ENCODE data around the gene ASB10.

Gene ASB10

DNA sequence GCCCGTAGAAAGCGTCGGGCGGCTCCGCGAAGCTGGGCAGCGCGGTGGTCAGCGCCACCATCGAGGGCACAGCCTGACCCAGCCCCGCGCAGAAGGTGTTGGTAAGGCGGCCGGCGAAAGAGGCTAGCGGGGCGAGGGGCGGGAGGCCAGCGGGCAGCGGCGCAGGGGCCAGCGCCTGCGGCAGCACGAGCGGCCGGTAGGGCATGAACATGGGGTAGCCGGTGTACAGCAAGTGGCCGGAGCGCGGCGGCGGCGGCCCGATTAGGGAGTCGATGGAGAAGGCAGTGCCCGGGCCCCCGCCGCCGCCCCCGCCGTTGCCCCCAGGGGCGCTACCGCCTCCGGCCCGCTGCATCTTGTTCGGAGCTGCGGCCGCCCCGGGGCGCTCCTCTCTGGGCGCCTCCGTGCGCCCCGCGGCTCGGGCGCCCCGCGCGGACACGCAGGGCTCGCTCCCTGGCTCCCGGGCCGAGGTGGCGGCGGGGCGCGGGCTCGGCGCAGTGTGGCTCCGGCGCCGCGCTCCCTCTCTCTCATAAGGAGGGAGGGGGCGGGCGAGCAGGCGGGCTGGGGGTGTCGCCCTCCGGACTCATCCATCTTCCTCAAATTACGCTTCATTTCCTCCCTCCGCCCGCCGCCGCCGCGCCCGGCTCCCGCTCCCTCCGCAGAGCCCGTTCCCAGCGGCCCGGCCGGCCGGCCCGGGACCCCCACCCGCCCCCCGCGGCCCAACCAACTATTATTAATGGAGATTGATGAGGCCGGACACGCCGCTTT, 19.7 kb downstream of the ASB10 start, which contains the start of gene GBX1:
Gene GBX1, minus strand, starts transcription at position 498 of the 765 bp plus-strand sequence. Its CDS starts 146 bp downstream, at position 352.
- DNase-seq (ENCODE audit: low read depth in 1 of 2, low spot score in 1 of 2) = no peak

DNA sequence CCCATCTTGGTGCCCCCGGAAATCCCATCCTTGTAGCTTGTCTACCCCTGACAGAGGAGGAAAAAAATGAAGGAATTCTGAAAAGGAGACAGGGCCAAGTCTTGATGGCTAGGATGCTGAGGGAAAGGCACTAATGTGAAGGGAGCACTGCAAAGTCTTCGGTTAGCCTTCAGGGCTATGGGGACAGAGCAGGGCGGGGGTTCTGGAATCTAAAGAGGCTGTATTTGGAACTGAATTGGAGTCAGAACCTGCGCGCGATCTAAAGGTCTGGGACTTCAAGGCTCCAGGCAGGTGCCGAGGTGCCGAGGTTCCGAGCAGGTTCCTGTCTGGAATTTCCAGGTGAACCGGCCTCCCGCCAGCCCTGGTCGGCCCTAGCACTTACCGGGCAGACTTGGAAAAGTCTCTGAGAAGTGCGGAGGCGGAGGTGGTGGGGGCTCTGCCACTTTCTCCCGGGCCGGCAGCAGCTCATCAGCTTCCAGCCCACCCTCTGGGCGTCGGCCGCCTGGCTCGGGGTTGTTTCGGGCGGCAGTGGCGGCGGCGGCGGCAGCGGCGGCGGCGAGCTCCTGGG, 20.3 kb downstream of the ASB10 start:
- no peak for DNase-seq (ENCODE audit: low read depth in 1 of 2, low spot score in 1 of 2)

DNA sequence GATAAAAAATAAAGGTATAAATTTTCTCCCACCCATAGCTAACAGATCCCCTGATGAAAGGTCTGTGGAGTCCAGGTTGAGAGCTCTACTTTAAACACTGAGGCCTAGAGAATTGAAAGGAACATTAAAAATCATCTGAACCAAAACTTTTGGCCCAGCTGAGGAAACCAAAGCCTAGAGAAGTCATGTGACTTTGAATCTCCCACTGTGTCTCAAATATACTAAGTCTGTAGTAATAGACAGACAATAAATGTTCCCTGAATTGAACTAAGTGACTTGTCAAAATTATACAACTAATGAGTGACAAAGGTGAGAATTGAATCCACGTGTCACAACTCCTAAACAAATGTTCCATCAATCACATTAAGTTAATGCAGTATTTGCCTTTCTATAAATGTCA, 25.3 kb downstream of the ASB10 start:
- DNase-seq (ENCODE audit: low read depth in 1 of 2, low spot score in 1 of 2) = no peak

DNA sequence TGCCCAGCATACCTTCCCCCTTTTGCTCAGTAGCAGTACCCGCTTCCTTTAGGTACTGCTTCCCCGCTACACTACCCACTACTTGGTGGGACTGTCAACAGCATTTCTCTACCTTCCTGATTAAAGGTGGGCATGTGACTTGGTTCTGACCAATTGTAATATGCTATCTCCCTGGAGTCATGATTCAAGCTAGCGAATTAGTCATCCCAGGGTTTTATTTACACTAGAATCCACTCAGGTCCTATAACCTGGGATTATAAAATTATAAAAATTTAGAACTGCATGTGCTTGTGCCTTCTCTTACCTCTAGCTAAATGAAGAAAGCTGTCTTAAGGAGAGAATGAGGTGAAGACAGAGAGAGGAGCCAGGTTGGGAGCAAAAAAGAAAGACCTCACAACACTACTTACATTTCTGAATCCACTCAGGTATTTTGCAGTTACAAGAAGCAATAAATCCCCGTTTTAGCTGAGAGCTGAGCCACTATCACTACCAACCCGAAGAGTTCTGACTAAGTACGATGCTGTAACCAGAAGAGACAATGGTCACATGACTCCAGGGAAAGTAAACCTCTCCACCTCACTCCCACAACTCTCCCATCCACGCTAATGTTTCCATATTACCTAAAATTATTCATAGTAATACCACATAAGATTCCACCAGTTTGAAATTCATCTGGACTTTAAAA, 29.3 kb downstream of the ASB10 start:
- DNase-seq (ENCODE audit: low read depth in 1 of 2, low spot score in 1 of 2) = no peak

DNA sequence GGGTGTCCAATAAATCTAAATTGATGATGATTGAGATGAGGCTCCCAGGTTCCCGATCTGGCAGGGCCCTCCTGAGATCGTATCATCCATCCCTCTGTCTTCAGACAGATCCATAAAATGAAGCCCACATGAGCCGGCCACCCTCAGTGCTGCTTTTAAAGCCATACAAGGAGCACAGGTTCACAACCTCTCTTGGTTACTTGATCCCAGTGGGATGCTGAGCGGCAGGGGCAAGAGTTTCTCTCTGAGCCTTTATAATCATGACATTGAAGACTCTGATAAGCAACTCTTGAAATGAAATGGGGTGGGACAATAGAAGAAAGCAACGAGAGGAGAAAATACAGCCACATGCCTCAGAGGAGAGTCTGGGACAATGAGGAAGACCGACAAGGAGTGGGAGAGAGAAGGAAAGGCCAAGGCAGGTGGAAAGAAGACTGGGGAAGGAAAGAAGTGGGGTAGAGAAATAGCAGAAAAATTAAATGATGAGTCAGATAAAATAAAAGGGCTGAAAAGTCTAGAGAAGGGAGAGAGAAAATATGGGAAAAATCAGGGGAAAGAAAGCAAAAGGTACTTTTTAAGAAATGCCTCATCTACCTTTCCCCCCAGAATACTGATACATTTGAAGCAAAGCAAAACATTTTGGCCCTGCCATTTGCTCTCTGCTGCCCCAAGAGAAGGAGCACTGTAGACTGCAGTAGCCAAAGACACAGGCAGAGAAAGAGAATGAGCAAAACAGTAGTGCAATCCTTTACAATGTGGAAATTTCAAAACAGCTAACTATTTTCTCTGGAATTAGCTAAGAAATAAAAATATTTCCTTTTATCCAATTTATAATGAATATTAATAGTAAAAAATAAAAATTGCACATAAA, 34.2 kb downstream of the ASB10 start:
- no peak for DNase-seq (ENCODE audit: low read depth in 1 of 2, low spot score in 1 of 2)

DNA sequence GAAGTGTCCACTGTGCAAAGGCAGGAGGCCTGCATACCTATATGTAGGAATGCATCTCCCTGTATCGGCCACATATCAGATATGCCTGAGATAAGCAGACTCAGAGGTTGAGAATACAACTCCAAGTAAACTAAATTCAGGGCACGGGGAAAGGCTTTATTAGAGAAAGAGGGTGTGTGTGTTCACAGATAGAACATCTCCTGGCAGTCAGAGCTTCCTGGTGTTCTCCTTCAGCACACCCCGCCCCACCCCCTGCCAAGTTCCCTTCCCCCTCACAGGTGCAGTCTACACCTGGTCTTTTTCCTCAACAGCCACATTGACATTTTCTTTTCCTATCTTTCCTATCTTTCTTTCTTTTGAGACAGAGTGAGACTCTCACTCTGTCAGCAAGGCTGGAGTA, 36.7 kb downstream of the ASB10 start:
- DNase-seq (ENCODE audit: low read depth in 1 of 2, low spot score in 1 of 2) = no peak

DNA sequence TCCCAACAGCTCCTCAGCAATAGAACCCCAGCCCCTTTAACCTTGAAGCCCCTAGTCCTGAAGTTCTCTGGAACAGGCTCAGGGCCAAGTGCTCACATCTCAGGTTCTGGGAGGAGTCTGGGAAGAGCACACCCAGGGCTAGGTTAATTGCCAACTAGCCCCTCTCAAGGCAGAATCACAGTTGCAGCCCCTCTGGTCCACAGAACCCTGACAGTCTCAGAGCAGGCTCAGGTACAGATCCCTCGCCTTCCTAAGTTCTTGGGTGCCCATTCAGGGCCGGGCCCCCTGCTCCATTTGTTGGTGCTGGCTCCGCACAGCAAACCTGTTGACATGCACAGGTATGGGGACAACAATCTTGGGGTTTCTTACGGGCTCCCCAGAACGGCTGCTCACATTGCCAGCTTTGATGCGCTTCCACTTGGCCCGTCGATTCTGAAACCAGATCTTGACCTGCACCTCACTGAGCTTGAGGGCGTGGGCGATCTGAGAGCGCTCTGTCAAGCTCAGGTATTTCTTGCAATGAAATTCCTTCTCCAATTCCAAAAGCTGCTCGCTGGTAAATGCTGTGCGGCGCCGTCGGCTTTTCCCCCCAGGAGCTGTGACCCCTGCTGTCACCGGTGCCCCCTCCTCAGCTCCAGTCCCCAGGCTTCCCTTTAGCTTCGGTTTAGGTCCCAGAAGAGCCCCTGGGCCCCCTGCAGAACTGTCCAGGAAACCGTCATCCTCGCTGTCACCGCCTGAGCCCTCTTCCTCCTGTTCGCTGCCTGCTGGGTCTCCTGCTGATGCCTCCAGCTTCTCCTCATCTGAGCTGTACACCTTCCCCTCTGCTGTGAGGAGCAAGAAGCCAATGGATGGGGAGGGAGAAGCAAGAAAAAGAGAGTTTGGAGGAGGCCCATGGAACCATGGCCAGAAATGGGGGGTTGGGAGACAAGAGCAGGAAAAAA, 38.5 kb downstream of the ASB10 start:
- DNase-seq (ENCODE audit: low read depth in 1 of 2, low spot score in 1 of 2) = no peak

DNA sequence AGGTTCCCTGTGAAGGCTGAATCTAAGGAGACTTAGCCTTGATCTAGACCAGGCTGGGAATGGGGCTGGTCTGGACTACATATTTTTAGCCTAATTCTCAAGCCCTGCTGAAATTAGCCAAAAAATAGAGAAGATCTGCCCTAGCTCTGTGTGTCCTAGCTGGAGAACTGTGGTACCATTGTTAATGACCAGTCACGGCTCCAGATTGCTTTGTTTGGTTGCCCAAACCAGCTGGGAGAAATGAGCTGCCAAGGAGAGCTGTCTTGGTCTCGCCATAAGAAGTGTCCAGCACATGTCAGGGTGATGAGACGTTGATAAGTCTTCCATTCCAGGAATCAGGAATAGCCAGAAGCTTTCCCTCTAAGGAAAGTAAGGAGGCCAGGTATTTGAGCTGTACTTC, 40.3 kb downstream of the ASB10 start:
- no peak for DNase-seq (ENCODE audit: low read depth in 1 of 2, low spot score in 1 of 2)

DNA sequence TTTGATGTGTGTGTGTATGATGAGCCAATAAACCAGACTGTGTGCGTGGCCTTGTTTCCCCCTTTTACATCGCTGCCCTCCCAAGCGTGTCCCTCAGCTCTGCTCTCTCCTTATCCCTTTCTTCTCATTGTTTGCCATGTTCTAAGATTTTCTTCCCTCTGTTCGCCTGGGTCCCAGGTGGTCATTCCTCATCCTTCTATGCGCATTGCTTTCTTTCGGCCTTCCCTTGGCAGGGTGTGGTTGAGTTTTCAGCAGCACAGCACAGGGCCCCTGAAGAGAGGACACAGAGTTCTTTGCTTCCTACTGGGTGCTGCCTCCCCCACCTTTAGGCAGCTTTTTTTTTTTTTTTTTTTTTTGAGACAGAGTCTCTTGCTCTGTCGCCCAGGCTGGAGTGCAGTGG, 42.7 kb downstream of the ASB10 start:
- DNase-seq (ENCODE audit: low read depth in 1 of 2, low spot score in 1 of 2) = no peak

DNA sequence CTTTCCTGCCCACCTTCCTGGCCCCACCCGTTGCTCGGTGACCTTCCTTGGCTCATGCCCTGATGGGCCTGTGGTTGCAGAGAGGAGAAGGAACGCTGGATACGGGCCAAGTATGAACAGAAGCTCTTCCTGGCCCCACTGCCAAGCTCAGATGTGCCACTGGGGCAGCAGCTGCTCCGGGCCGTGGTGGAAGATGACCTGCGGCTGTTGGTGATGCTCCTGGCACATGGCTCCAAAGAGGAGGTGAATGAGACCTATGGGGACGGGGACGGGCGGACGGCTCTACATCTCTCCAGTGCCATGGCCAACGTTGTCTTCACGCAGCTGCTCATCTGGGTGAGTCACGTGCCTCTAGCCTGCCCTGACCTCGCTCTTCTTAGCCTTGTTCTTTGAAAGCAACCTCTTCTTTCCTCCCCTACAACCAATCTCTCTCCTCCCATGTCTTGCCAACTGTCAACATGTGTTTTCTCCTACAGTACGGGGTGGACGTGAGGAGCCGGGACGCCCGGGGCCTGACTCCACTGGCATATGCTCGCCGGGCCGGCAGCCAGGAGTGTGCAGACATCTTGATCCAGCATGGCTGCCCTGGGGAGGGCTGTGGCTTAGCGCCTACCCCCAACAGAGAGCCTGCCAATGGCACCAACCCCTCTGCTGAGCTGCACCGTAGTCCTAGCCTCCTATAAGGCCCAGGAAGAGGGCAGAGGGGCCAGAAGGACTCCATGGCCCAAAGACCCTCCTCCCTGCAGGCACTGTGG, 43.6 kb downstream of the ASB10 start:
- DNase-seq (ENCODE audit: low read depth in 1 of 2, low spot score in 1 of 2) = no peak

DNA sequence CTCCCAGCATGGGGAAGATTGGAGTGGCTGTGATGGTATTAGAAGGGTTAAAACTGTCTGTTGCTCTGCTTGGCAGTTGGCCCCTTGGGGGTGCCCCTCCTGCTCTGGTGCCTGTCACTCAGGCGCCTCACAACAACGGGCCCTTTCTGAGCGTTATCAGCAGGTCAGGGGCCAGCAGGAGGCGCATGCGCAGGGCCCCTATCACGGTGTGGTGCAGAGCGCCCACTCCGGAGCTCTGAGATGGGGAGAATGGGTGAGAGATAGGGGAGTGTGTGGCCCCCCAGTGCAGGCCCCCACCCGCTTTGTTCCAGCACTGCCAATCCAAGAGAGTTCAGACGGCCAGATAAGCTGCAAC, 44.4 kb downstream of the ASB10 start:
- no peak for DNase-seq (ENCODE audit: low read depth in 1 of 2, low spot score in 1 of 2)

DNA sequence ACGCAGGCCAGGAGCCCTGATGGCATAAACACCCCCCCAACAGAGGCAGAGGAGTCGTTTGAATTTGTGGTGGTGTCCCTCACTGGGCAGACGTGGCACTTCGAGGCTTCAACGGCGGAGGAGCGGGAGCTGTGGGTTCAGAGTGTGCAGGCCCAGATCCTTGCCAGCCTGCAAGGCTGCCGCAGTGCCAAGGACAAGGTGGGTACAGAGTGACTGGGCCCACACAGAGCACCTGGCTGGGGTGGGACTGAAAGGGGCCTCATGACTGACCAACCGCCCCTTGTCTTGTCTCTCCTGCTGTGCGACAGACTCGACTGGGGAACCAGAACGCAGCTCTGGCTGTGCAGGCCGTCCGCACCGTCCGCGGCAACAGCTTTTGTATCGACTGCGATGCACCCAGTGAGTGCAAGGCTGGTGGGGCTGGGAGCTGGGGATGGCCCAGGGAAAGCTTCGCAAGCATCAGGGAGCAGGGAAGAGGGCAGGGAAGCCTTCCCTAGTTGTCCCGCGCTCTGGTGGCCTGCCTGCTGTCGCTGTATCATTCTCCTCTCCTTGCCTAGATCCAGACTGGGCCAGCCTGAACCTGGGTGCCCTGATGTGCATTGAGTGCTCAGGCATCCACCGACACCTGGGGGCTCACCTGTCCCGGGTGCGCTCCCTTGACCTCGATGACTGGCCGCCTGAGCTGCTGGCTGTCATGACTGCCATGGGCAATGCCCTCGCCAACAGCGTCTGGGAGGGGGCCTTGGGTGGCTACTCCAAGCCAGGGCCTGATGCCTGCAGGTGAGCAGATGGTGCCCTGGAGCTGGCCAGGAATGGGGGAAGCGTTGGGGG, 45.0 kb downstream of the ASB10 start:
- DNase-seq (ENCODE audit: low read depth in 1 of 2, low spot score in 1 of 2) = no peak

DNA sequence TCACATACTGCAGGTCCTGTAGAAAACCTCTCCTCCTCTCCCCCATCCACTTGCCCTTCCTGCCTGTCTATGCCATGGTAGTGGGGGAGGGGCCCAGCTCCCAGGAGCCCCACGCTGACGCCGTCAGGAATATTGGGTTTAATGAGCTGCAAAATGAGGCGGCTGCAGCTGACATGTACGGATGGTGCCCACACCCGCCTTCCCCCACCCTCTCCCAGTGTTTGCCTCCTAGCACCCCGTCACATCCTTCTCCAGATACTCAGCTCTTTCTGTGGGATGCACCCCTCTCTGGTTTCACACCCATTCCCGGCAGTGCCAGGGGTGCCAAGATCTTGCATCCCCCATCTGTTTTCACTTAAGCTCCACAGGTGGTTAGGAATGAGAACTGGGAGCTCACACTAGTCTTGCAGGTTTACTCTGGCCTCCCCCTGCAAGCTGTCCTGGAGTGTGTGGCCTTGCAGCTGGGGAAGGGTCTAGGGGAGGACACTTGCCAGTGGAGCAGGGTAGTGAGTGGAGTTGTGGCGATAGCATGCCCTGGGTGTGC, 45.7 kb downstream of the ASB10 start:
- no peak for DNase-seq (ENCODE audit: low read depth in 1 of 2, low spot score in 1 of 2)

DNA sequence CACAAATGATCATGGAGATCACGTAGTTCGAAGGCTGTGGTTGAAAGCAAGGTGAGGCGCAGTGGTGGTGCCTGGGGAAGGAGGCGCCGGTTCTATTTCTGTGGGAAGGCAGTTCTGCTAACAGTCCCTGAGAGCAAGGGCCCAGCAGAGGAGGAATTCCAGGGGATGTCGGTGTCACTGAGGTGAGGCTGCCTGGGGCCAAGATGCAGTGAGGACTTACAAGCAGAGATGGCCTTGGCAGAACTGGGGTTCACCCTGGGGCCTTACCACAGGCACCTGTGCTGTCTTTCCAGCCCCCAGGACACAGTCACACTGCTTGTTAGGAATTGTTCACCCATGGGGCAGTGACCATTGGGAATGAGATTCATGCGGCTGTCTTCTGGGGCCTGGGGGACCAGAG, 46.2 kb downstream of the ASB10 start:
- no peak for DNase-seq (ENCODE audit: low read depth in 1 of 2, low spot score in 1 of 2)

DNA sequence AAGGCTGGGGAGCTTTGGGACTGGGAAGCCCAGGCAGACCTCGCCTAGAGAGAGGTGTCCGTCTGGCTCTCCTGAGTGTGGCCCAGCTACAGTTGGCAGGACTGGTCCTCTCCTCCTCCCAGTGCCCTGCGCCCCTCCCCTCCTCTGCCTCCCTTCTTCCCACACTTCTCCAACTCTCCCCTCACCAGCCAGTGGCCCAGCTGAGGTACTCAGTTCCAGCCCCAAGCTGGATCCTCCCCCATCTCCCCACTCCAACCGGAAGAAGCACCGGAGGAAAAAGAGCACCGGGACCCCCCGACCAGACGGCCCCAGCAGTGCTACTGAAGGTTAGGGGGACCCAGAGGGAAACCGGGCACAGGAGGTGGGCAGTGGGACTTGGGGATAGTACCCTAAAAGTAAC, 47.3 kb downstream of the ASB10 start:
- no peak for DNase-seq (ENCODE audit: low read depth in 1 of 2, low spot score in 1 of 2)

DNA sequence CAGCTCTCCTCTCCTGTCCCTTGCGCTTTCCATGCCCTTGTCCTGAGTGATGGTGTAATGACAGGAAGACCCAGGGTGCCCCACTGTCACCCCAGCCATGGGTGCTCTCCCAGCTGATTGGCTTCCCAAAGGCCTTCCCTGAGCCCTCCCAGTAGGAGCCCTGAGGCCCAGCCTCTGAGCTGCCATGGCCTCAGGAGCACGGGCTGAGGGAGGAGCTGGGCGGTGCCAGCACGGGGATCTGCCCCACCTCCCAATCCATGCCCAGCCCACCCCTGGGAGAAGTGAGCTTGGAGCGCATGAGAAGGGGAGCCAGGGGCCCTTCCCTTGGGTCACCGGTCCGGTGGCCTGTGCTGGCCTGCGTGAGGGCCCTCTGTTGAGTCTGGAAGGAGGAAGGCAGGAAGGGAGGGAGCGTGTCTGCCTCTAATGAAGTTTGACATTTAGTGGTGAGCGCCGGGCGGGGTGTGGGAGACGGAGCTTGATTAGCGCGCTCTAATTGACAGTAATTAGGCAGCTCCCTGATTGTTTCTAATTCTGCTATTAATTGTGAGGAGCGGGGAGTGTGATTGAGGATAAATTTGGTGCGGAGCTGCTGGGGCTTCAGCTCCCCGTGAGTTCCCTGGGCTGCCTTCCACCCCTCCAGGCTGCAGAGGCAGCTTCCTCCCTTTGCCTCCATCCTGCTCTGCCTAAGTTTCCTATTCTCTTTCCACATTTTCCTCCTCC, 47.8 kb downstream of the ASB10 start:
- no peak for DNase-seq (ENCODE audit: low read depth in 1 of 2, low spot score in 1 of 2)

DNA sequence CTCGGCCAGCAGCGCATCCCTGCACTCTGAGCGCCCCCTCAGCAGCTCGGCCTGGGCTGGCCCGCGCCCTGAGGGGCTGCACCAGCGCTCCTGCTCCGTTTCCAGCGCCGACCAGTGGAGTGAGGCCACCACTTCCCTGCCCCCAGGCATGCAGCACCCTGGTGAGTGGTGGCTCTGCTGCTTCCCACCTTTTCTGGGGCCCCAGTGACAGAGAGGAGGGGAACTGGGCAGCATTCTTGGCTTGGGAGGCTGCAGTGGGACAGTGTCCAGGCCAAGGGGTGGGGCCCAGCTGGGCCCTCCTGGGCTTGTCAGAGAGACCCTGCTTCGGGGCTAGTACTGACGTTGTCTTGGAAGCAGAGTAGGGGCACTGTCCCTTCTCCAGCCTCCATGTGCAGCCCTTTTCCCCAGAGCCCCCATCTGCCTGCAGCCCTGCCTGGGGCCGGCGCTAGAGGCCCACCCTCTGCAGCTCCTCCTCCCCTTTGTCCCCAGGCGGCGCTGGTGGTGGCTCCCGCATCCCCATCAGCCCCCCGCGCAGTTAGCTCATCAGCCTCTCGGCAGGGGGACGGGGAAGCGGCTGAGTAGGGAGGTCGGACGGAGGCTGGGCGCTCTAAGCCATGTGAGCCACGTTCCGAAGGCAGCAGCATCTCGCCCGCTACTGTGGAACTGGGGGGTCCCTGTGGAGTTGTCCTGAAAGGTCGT, 48.7 kb downstream of the ASB10 start:
- DNase-seq (ENCODE audit: low read depth in 1 of 2, low spot score in 1 of 2) = no peak
